GM11168 (cell line): ENCODE data around the gene NGFR.

Source experiments
- in situ Hi-C: fragments of 300-500 bp; cut with MboI; formaldehyde crosslinking; loops from one replicate; pipeline ENCODE4 v1.12.0; 2022; ENCODE audit warnings: low sequenced_read_pairs; ENCODE audit not compliant: unreplicated experiment

NGFR gene

DNA sequence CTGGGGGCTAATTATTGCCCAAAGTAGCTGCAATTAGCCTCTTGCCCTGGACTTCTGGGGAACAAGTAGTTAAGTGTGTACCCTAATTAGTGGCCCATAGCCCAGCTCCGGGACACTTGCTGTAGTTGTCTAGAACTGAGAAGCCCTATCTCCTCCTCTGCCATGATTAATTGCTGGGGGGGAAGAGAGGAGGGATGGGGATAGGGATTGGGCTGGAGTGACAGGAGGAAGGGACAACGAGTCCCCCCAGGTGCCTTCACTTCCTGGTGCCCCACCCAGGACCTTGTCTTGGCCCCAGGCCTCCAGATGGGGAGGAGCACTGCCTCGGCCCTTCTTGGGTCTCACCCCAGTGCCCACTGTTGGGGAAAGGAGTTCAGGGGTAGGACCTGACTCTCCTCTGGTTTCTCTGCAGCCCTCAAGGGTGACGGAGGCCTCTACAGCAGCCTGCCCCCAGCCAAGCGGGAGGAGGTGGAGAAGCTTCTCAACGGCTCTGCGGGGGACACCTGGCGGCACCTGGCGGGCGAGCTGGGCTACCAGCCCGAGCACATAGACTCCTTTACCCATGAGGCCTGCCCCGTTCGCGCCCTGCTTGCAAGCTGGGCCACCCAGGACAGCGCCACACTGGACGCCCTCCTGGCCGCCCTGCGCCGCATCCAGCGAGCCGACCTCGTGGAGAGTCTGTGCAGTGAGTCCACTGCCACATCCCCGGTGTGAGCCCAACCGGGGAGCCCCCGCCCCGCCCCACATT, 17.4 kb downstream of the NGFR start:
- in situ Hi-C loops = no loop called here

GRCh38 chr17:49513044-49513395, 17.9 kb downstream of the NGFR start:
- in situ Hi-C loops = no loop called here

DNA sequence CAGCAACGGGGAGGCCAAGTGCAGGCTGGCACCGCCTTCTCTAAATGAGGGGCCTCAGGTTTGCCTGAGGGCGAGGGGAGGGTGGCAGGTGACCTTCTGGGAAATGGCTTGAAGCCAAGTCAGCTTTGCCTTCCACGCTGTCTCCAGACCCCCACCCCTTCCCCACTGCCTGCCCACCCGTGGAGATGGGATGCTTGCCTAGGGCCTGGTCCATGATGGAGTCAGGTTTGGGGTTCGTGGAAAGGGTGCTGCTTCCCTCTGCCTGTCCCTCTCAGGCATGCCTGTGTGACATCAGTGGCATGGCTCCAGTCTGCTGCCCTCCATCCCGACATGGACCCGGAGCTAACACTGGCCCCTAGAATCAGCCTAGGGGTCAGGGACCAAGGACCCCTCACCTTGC, 18.5 kb downstream of the NGFR start:
- in situ Hi-C loops = no loop called here

DNA sequence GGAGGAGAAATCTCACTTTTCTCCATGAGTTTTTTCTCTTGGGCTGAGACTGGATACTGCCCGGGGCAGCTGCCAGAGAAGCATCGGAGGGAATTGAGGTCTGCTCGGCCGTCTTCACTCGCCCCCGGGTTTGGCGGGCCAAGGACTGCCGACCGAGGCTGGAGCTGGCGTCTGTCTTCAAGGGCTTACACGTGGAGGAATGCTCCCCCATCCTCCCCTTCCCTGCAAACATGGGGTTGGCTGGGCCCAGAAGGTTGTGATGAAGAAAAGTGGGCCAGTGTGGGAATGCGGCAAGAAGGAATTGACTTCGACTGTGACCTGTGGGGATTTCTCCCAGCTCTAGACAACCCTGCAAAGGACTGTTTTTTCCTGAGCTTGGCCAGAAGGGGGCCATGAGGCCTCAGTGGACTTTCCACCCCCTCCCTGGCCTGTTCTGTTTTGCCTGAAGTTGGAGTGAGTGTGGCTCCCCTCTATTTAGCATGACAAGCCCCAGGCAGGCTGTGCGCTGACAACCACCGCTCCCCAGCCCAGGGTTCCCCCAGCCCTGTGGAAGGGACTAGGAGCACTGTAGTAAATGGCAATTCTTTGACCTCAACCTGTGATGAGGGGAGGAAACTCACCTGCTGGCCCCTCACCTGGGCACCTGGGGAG, 19.1 kb downstream of the NGFR start:
- in situ Hi-C loops = no loop called here

- in situ Hi-C loops = no loop called here
These were observed 20.2 kb downstream of the NGFR start for GRCh38 chr17:49515196-49515770.

DNA sequence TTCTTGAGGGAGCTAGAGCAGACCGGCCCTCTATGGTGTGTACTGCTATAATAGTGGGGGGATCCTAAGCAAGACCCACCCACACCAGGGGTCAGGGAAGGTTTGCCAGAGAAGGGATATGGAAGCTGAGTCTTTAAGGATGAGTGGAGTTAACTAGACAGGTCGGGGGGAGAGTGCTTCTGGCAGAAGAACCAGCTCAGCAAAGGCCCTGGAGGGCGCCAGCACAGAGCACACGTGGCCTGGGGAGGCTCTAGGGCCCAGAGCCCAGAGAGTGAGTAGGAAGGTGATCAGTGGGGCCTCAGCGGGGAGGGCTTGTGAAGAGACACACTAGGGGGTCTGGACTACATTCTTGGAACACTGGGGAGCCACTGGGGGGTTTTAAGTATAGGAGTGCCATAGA, 21.1 kb downstream of the NGFR start:
- in situ Hi-C loops = no loop called here

GRCh38 chr17:49518346-49519078, 23.4 kb downstream of the NGFR start:
- in situ Hi-C loops = no loop called here

- in situ Hi-C loops = no loop called here
These were observed 24.7 kb downstream of the NGFR start for GRCh38 chr17:49519781-49520180.

DNA sequence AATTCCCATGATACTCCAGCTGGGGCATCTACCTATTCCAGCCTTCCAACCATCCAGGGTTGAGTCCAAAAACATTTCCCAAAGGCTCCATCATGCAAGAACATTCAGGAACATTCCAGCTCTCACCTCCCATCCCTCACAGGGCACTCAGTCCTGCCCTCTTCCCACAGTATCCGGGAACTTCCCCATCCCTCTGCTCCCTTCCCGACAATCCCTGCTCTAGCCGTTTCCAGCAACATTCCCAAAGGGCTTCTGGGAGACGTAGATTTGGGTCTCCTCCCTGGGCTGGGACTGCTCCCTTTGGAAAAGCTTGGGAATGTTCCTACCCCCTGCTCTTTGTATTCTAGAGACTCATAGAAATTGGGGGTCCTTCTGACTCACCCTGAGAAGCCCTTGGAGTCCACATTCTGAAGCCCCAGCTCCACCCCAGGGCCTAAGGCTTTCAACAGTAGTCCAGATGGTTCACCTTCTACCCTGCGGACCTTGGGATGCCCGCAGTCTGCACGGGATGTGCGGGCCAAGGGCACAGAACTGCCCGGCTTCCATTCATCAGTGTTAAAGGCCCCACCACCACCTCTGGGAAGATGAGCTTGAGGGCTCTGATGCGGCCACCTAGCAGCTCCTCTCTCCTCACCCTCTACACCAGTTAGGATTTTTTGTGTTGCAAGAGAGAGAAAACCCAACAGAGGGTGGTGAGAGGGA, 25.4 kb downstream of the NGFR start:
- in situ Hi-C loops = no loop called here

DNA sequence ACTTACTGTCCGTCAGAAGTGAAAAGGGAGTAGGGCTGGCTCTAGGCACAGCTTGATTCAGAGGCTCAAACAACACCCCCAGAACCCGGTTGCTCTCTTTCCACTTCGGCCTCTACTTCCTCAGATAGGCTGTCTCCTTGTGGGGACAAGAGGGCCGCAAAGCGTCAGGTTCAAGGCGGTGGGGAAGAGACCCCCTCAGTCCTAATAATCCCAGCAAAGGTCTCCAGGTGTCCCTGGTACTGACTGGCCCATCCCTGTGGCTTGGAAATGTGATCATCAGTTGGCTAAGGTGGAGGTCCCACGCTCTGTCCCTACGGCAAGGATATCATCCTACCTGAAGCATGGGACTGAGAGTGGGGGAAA, 26.0 kb downstream of the NGFR start:
- in situ Hi-C loops = no loop called here

DNA sequence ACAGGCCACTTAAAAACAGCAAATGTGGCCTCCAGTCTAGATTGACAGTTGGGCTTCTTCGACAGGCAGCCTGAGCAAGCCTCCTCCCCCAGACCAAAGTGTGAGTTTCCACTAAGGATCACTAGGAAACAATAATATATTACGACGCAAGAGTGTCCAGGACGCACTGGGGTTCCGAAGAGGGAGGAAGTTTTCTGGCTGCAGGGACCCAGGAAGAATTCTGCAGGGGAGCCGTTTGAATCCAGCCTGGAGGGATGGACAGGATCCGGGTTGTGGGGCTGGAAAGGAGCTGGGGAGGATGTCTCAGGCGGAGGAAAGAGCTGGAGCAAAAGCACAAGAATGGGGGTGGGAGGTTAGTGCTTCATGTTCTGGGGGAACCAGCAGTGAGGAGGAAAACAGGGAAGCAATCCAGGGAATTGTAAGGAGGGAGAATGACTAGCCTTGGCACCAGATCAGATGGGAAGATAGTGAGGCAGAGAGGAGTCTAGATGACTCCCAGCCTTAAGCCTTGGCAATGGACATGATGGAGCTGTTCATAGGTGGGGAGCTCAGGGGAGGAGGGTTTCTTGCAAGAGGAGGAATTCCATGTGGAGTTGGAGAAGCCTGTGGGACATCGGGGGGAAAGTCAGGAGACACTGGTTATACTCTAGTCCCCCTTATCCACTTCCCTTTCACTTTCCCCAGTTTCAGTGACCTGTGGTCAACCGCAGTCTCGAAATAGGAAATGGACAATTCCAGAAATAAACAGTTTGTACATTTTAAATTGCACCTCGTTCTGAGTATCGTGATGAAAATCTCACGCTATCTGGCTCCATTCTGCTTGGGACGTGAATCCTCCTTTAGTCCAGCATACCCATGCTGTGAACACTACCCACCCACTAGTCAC, 26.6 kb downstream of the NGFR start:
- in situ Hi-C loops = no loop called here

DNA sequence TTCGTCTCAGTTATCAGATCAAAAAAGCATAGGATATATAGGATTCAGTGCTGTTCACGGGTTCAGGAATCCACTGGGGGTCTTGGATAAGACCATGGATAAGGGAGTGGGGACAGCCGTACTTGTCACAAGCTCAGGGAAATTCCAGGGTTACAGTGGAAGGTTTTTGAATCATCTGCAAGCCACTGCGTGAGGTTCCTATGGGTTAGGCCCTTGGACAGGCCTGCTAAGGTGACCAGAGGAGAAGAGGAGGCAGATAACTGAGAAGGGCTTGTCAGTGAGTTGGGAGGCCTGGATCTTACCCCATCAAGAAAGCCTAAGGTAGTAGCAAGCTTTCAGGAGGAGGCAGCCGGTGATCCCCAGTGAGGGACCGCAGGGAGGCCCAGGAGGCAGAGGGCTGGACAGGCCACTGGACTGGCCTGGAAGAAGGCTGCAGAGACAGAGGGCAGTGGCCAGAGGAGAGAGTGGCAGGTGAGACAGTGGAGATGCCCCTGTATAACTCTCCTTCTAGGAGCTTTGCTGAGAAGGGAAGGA, 27.3 kb downstream of the NGFR start:
- in situ Hi-C loops = no loop called here

DNA sequence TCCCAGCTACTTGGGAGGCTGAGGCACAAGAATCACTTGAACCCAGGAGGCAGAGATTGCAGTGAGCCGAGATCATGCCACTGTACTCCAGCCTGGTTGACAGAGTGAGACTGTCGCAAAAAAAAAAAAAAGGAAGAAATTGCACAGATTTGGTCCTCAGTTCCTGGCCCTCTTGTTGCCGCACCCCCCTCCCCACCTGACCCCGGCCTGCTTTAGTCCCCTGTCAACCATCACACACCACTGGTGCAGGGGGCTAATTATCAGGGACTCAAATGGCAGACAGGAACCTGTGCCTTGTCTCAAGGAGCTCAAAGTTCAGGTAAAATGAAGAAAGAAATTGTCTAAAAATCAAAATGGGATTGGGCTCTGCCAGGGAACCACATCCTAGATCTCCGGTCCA, 28.1 kb downstream of the NGFR start:
- in situ Hi-C loops = no loop called here

DNA sequence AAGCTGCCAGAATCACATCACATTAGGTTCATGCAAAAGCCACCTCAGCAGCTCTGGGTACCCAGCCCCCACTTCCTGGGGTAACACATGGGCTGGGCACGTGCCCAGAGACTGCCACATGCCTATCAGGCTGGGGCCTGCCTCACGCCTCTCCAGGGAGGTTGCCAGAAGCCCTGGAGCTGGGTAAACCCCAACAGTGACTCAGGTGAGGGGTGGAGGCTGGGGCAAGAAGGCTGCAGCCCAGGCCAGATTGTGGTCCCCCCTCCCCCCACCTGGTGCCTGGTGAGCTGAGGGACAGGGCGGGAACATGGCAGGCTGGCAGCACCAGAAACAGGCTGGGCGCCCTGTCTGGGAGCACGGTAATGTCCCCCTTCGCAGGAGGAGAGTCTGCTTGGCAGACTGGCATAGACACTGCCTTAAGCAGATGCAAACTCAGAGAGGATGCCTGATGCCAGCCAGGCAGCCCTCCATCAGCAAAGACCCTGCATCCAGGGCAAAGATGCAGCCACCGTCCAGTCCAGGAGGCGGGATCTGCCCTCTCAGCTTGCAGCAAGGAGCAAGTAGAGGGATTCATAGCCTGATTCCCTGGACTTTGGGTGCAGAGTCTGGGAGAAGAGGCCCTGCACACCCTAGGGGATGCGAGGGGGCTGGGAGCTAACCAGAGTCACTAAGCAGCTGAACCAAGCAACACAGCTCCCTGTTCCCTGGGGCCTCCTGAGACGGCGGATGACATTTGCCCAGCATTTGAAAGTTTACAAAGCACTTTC, 28.8 kb downstream of the NGFR start:
- in situ Hi-C loops = no loop called here

DNA sequence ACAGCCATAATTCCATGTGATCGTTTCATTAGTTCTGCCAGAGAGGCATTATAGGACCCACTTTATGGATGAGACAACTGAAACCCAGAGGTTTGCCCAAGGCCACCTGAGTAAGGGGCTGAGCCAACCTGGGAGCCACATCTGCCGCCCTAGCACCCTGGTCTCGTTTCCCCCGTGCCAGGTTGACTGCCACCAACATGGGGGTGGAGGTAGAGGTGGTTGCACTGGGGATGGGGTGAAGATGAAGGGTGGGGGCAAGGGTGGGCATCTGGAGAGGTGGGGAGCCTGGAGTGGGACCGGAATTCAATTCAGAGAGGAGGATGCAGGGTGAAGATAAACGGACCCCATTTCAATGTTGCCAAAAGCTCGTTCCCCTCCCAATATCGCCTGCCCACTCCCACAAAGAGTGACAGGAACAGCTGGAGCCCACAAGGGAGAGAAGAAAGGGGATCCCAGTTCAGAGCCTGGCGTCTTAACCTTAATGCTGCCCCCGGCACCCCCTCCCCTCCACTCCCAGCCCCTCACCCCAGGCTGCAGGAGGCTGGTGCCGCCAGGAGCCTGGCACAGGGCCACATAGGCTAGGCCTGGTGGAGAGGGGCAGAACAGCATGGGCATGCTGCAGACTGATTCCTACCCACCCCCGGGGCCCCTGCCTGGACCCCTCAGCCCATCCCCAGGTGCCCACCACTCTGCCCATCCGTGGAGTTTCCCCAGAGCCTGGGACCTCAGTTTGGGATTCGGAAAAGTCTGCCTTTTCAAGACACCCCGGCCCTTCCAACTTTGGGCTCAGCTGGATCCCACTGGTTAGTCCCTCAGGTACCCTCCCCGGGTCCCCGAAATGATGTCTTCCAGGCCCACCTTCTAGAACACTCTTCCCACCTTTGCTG, 29.6 kb downstream of the NGFR start:
- in situ Hi-C loops = no loop called here

- in situ Hi-C loops = no loop called here
These were observed 31.0 kb downstream of the NGFR start for GRCh38 chr17:49525831-49526741.
